Keratinocyte (primary cell): ENCODE measurements around the gene INPP4B. TPM values are rescaled to one million over a fixed set of nuclear protein-coding genes. Genes with fewer than 3 reads are reported as not detected.

Experiments used
- DNase-seq: peaks from one replicate; pipeline ENCODE4 v3.0.0-alpha.2; 2011; ENCODE audit warnings: low read depth, missing footprints, low spot score
- FAIRE-seq: peaks from 2 replicates; lab custom pipeline; 2011; peaks lifted over from hg19 to GRCh38; lab: Jason Lieb, UNC
- H2AFZ ChIP-seq: 2 replicates; pipeline ENCODE4 v1.6.0; 2012; ENCODE audit warnings: low read length, control low read depth, inconsistent platforms; ENCODE audit not compliant: control insufficient read depth
- H3K27ac ChIP-seq: 2 replicates; pipeline ENCODE4 v1.5.1; 2011; ENCODE audit warnings: low read length; ENCODE audit not compliant: control insufficient read depth, insufficient read depth
- H3K27me3 ChIP-seq: 3 replicates; pipeline ENCODE4 v1.6.0; 2011; ENCODE audit warnings: low read length; ENCODE audit not compliant: control insufficient read depth, insufficient read depth; ENCODE audit errors: extremely low read depth
- H3K36me3 ChIP-seq, 2 experiments: 2 replicates in 1 of 2; 3 replicates in 1 of 2; pipeline ENCODE4 v1.5.1; 2011; ENCODE audit warnings: low read length in 2 of 2, mild to moderate bottlenecking in 1 of 2; ENCODE audit not compliant: control insufficient read depth in 2 of 2, insufficient read depth in 2 of 2; ENCODE audit errors: extremely low read depth in 1 of 2
- H3K4me1 ChIP-seq: 3 replicates; pipeline ENCODE4 v1.5.1; 2011; ENCODE audit warnings: low read length; ENCODE audit not compliant: control insufficient read depth, insufficient read depth; ENCODE audit errors: extremely low read depth
- H3K4me2 ChIP-seq: 3 replicates; pipeline ENCODE4 v1.6.0; 2011; ENCODE audit warnings: low read depth, low read length; ENCODE audit not compliant: control insufficient read depth, insufficient read depth; ENCODE audit errors: extremely low read depth
- H3K4me3 ChIP-seq, 3 experiments: fragments of 200-600 bp in 1 of 3; sonication (generic) in 1 of 3; 2 replicates in 2 of 3; 3 replicates in 1 of 3; pipeline ENCODE4 v1.5.1; 2011 to 2016; ENCODE audit warnings: low read length in 3 of 3, mild to moderate bottlenecking in 3 of 3, control low read depth in 2 of 3, inconsistent platforms in 1 of 3, low read depth in 1 of 3, mixed read lengths in 1 of 3, mixed run types in 1 of 3, moderate library complexity in 1 of 3; ENCODE audit not compliant: control insufficient read depth in 2 of 3, insufficient read depth in 2 of 3; ENCODE audit errors: extremely low read depth in 1 of 3
- H3K79me2 ChIP-seq: 2 replicates; pipeline ENCODE4 v1.6.0; 2012; ENCODE audit warnings: low read length; ENCODE audit not compliant: control insufficient read depth, insufficient read depth
- H3K9ac ChIP-seq: 3 replicates; pipeline ENCODE4 v1.6.0; 2011; ENCODE audit warnings: low read length; ENCODE audit not compliant: control insufficient read depth, insufficient read depth; ENCODE audit errors: extremely low read depth
- H3K9me1 ChIP-seq: 3 replicates; pipeline ENCODE4 v1.6.0; 2011; ENCODE audit warnings: low read length; ENCODE audit not compliant: control insufficient read depth, insufficient read depth; ENCODE audit errors: extremely low read depth
- H3K9me3 ChIP-seq: 2 replicates; pipeline ENCODE4 v1.5.1; 2012; ENCODE audit warnings: low read depth, low read length; ENCODE audit not compliant: control insufficient read depth
- H4K20me1 ChIP-seq: 3 replicates; pipeline ENCODE4 v1.6.0; 2011; ENCODE audit warnings: low read length; ENCODE audit not compliant: control insufficient read depth, insufficient read depth; ENCODE audit errors: extremely low read depth
- EZH2 ChIP-seq: IDR thresholded peaks from one replicate; pipeline ENCODE4 v1.6.1; 2012; ENCODE audit warnings: inconsistent platforms, mild to moderate bottlenecking, low read length, moderate library complexity
- dilution Hi-C: fragments of 300-500 bp; cut with MboI; formaldehyde crosslinking; loops from one replicate; pipeline ENCODE4 v1.7.0; 2020; ENCODE audit warnings: low sequenced_read_pairs; ENCODE audit not compliant: extremely low pct_ligation_motif_present
- polyA plus RNA-seq, 5 experiments: library from polyadenylated mRNA; depleted of rRNA in 3 of 5; stranded (reverse) in 3 of 5; stranded (forward) in 1 of 5; unstranded in 1 of 5; fragments of >200 nt; gene quantifications; 1 replicate in 1 of 5; 2 replicates in 3 of 5; 3 replicates in 1 of 5; pipeline versions ENCODE4 v1.2.1 to v1.2.3, GENCODE V29; 2011 to 2012; ENCODE audit warnings: missing spikeins in 2 of 5, low read depth in 1 of 5, low replicate concordance in 1 of 5
- TF ChIP-seq, protein P1 (sequence below), 3 experiments: IDR thresholded peaks in 1 of 3; conservative IDR thresholded peaks in 1 of 3; optimal IDR thresholded peaks in 1 of 3; 2 replicates in 2 of 3; 3 replicates in 1 of 3; pipeline versions ENCODE3 to v1.5.1; 2011; ENCODE audit warnings: low read length in 3 of 3, mild to moderate bottlenecking in 3 of 3, moderate library complexity in 2 of 3, control low read depth in 1 of 3, inconsistent platforms in 1 of 3; ENCODE audit not compliant: insufficient read depth in 2 of 3; ENCODE audit errors: extremely low read depth in 1 of 3

INPP4B gene
- polyA plus RNA-seq, 1 donor (not counting 4 experiments of a cell fraction or from before 2014, with no cell fraction given): 50.2 TPM

DNA sequence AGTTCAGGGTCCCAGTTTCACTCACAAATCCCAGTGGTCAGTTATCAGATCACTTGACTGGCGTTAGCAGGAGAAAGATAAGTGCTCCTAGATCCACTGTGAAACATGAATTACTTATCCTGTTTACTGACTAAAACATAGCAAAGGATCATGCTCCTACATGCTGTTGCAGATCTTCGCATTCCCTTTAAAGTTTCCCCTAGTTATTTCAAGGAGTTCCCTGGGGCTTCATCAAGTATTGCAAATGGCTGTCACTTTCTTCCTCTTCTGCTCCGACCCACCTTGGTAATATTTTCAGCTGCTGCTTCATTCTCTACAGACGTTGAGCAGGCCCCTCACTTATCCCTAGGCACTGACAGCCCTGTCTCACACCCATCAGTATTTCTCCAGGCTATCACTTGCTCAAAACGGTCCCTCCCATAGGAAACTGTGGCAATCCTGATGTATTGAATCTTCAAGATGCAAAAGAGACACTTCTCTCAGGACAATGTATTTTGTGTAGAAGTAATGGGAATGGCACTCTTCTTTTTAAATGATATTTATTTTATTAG lies 466.0 kb downstream of the INPP4B start:
- Histone ChIP-seq H3K4me3 (peak overlapping the region in 2 of 3 experiments; percentile 36 to 49), H3K9me1 (no peaks in the 10 kb centered on the region), H3K27me3 (no peaks in the 10 kb centered on the region), H3K4me2 (peak overlapping the region; percentile 91), H3K4me1 (peaks cover 49% of the 10 kb centered on the region), H3K9me3 (no peaks in the 10 kb centered on the region), H3K9ac (peak overlapping the region; percentile 71), H4K20me1 (no peaks in the 10 kb centered on the region), H3K36me3 (peaks cover 0 to 6% of the 10 kb centered on the region in 2 experiments), H3K27ac (peak overlapping the region; percentile 91), H3K79me2 (peaks cover 83% of the 10 kb centered on the region), H2AFZ (no peak overlapping the region)
- TF ChIP-seq EZH2: no peak
- TF ChIP-seq, protein P1, sequence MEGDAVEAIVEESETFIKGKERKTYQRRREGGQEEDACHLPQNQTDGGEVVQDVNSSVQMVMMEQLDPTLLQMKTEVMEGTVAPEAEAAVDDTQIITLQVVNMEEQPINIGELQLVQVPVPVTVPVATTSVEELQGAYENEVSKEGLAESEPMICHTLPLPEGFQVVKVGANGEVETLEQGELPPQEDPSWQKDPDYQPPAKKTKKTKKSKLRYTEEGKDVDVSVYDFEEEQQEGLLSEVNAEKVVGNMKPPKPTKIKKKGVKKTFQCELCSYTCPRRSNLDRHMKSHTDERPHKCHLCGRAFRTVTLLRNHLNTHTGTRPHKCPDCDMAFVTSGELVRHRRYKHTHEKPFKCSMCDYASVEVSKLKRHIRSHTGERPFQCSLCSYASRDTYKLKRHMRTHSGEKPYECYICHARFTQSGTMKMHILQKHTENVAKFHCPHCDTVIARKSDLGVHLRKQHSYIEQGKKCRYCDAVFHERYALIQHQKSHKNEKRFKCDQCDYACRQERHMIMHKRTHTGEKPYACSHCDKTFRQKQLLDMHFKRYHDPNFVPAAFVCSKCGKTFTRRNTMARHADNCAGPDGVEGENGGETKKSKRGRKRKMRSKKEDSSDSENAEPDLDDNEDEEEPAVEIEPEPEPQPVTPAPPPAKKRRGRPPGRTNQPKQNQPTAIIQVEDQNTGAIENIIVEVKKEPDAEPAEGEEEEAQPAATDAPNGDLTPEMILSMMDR (optimal IDR thresholded peaks at IDR 0.05 in 1 of 3, IDR thresholded peaks at IDR 0.05 in 1 of 3, conservative IDR thresholded peaks at IDR 0.05 in 1 of 3; ENCODE audit: extremely low read depth in 1 of 3, insufficient read depth in 2 of 3, low read length in 3 of 3): no peak
- dilution Hi-C loops: loop anchor here (25.0 kb wide), 1 partner anchor 182 kb away; no protein-coding TSS in a partner anchor
- FAIRE-seq (no peak), DNase-seq (no peak)

DNA sequence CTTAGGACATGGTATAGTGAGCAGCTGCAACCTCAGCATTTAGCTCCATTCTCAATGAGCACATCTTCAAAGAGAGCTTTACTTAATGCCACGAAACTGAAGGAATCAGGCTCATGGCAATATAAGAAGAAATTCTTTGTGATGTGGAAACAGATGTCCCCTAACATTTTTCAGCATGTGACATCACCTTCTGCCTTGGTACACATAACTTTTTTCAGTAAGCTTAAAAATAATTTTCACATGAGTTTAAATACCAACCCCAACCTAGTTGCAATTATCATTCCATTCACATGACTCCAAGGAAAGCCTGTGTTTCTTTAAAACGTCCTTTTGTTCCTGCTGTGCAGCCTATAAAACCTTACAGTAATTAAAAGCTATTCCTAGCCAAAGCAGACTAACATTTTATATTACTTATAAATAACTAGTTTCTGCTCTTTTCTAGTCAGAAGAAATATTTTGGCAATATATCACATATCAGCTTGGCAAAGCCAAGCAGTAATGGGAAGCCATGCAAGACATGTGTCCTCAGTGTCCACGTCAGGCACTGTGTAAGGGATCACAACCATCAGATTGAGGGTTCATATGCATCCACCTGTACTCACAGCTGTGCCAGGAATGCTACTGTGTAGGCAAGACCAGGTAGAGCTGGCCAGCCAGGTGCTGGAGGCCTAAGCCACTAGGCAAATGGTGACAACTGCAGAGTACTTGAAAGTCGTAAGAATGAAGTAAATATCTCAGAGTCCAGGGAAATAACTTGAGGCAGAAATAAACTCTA lies 466.6 kb downstream of the INPP4B start:
- FAIRE-seq: peak; percentile 81
- TF ChIP-seq, protein P1 (optimal IDR thresholded peaks at IDR 0.05 in 1 of 3, IDR thresholded peaks at IDR 0.05 in 1 of 3, conservative IDR thresholded peaks at IDR 0.05 in 1 of 3; ENCODE audit: extremely low read depth in 1 of 3, insufficient read depth in 2 of 3, low read length in 3 of 3): no peak
- TF ChIP-seq EZH2: no peak
- Histone ChIP-seq H3K79me2 (peaks cover 82% of the 10 kb centered on the region), H2AFZ (no peak overlapping the region), H3K4me1 (peaks cover 52% of the 10 kb centered on the region), H3K4me2 (peak overlapping the region; percentile 91), H3K27me3 (no peaks in the 10 kb centered on the region), H3K9me3 (no peaks in the 10 kb centered on the region), H3K9ac (peak overlapping the region; percentile 71), H4K20me1 (no peaks in the 10 kb centered on the region), H3K4me3 (peak overlapping the region in 2 of 3 experiments; percentile 36 to 49), H3K36me3 (peaks cover 0 to 6% of the 10 kb centered on the region in 2 experiments), H3K27ac (peak overlapping the region; percentile 91), H3K9me1 (no peaks in the 10 kb centered on the region)
- DNase-seq: no peak
- dilution Hi-C loops: loop anchor here (25.0 kb wide), 1 partner anchor 183 kb away; no protein-coding TSS in a partner anchor
